Suprapubic skin (tissue), 4 donors: Measurements from ENCODE around the gene SPON2. TPM values are rescaled to one million over a fixed set of nuclear protein-coding genes. Genes with fewer than 3 reads are reported as not detected.

Source experiments
- DNase-seq, 2 donors: peaks; one replicate each; pipeline ENCODE4 v3.0.0-alpha.2; 2019; ENCODE audit warnings: low spot score in 2 of 2
- H3K27ac ChIP-seq: fragments of 200-600 bp; sonication (generic); one replicate; pipeline ENCODE4 v1.5.1; 2019
- H3K27me3 ChIP-seq: fragments of 200-600 bp; sonication (generic); one replicate; pipeline ENCODE4 v1.5.1; 2019
- H3K36me3 ChIP-seq: fragments of 200-600 bp; sonication (generic); one replicate; pipeline ENCODE4 v1.5.1; 2019
- H3K4me1 ChIP-seq: fragments of 200-600 bp; sonication (generic); one replicate; pipeline ENCODE4 v1.5.1; 2019
- H3K4me3 ChIP-seq: fragments of 200-600 bp; sonication (generic); one replicate; pipeline ENCODE4 v1.5.1; 2019; ENCODE audit warnings: mild to moderate bottlenecking
- H3K9me3 ChIP-seq: fragments of 200-600 bp; sonication (generic); one replicate; pipeline ENCODE4 v1.5.1; 2019
- EP300 ChIP-seq: sonication (generic); formaldehyde crosslinking; IDR thresholded peaks from one replicate; pipeline ENCODE4 v1.6.1; 2017; ENCODE audit warnings: antibody characterized with exemption
- POLR2A ChIP-seq, 2 donors: fragments of 450-650 bp; IDR thresholded peaks; one replicate each; pipeline ENCODE4 v1.6.1; 2017; ENCODE audit warnings: antibody characterized with exemption in 2 of 2, mild to moderate bottlenecking in 2 of 2, moderate library complexity in 2 of 2
- POLR2AphosphoS5 ChIP-seq, 3 donors: sonication (generic); formaldehyde crosslinking; IDR thresholded peaks; one replicate each; pipeline ENCODE4 v1.6.1; 2017; ENCODE audit warnings: antibody characterized with exemption in 3 of 3
- WGBS: methylation state at CpG from one replicate; pipeline ENCODE4 v1.1.5; 2018; 5-methylcytosine and 5-hydroxymethylcytosine counted together
- total RNA-seq, 4 donors: library from RNA; depleted of rRNA; stranded (reverse); fragments of >200 nt; gene quantifications; one replicate each; pipeline ENCODE4 v1.1.0, GENCODE V29; 2016
- TF ChIP-seq, protein P1 (sequence below), 2 donors: fragments of 200-600 bp in 1 of 2; fragments of 450-650 bp in 1 of 2; sonication (generic) in 1 of 2; IDR thresholded peaks; one replicate each; pipeline ENCODE4 v1.5.1; 2016 to 2019; ENCODE audit warnings: antibody characterized with exemption in 2 of 2, mild to moderate bottlenecking in 1 of 2, moderate library complexity in 1 of 2

Gene SPON2
- total RNA-seq, 4 donors from 2014 or later = 22.5 to 52.3 (median 31.8) TPM

DNA sequence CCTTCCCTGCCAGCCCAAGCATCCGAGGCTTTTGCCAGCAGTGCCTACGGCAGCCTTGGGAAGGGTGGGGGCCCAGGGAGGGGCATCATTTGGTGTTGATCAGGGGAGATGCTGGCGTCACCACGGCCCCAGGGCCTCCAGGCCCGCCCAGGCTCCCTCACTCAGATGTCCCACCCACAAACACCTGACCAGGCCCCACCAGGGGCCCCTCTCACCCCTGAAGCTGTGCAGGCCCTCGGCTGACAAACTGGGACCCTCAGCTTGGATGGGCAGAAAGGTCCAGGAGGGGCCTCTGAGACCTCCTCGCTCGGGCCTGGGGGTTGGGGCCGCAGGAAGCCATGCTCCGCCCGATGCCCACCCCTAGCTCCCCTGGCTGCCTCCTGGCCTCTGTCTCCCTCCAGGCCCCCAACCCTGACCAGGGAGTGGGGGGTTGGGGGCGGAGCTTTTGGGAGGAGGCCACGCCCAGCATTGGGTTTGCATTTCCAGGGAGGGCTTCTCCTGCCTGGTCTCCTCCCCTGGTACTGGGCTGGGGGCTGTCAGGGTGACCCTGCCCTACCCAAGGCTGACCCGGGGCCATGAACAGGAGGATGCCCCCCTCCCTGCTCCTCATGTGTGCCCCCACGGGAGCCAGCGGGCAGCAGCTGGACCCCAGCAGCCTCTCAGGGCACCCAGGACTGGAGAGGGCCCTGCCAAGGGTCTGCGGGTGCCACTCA is 33.4 kb upstream of the SPON2 start:
- H3K27ac ChIP-seq = no peak overlapping the region
- H3K27me3 ChIP-seq = no peaks in the 10 kb centered on the region
- no peak overlapping the region for H3K4me3 ChIP-seq
- no CpG with 5 or more reads among the region's 17 CpGs for WGBS
- H3K4me1 ChIP-seq = peaks cover 54% of the 10 kb centered on the region
- no peak for TF ChIP-seq POLR2AphosphoS5 (IDR thresholded peaks at IDR 0.05)
- TF ChIP-seq, protein P1, sequence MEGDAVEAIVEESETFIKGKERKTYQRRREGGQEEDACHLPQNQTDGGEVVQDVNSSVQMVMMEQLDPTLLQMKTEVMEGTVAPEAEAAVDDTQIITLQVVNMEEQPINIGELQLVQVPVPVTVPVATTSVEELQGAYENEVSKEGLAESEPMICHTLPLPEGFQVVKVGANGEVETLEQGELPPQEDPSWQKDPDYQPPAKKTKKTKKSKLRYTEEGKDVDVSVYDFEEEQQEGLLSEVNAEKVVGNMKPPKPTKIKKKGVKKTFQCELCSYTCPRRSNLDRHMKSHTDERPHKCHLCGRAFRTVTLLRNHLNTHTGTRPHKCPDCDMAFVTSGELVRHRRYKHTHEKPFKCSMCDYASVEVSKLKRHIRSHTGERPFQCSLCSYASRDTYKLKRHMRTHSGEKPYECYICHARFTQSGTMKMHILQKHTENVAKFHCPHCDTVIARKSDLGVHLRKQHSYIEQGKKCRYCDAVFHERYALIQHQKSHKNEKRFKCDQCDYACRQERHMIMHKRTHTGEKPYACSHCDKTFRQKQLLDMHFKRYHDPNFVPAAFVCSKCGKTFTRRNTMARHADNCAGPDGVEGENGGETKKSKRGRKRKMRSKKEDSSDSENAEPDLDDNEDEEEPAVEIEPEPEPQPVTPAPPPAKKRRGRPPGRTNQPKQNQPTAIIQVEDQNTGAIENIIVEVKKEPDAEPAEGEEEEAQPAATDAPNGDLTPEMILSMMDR (IDR thresholded peaks at IDR 0.05) = no peak
- TF ChIP-seq EP300 = no peak
- no peak for TF ChIP-seq POLR2A (IDR thresholded peaks at IDR 0.05)
- DNase-seq = peak in 1 of 2 donors; percentile 77
- no peaks in the 10 kb centered on the region for H3K36me3 ChIP-seq
- no peaks in the 10 kb centered on the region for H3K9me3 ChIP-seq

GRCh38 chr4:1204828-1205585 is 32.6 kb upstream of the SPON2 start:
- 70% methylated on average over 14 of the region's 25 CpGs for WGBS
- Histone ChIP-seq H3K4me3 (no peak overlapping the region), H3K36me3 (no peaks in the 10 kb centered on the region), H3K27me3 (no peaks in the 10 kb centered on the region), H3K27ac (no peak overlapping the region), H3K4me1 (peaks cover 53% of the 10 kb centered on the region), H3K9me3 (no peaks in the 10 kb centered on the region)
- TF ChIP-seq POLR2A (IDR thresholded peaks at IDR 0.05) = no peak
- TF ChIP-seq, protein P1 (IDR thresholded peaks at IDR 0.05) = no peak
- peak; percentile 70 to 76 for DNase-seq

- Histone ChIP-seq H3K27me3 (no peaks in the 10 kb centered on the region), H3K9me3 (no peaks in the 10 kb centered on the region), H3K4me1 (peaks cover 48% of the 10 kb centered on the region), H3K27ac (no peak overlapping the region), H3K4me3 (no peak overlapping the region), H3K36me3 (no peaks in the 10 kb centered on the region)
- no peak for DNase-seq
- TF ChIP-seq, protein P1 (IDR thresholded peaks at IDR 0.05) = no peak
- TF ChIP-seq POLR2A (IDR thresholded peaks at IDR 0.05) (no peak), EP300 (no peak), POLR2AphosphoS5 (IDR thresholded peaks at IDR 0.05) (no peak)
- 88% methylated on average over 21 of the region's 21 CpGs for WGBS
Measured at GRCh38 chr4:1204286-1204827, 32.0 kb upstream of the SPON2 start.

GRCh38 chr4:1203026-1203616 is 30.7 kb upstream of the SPON2 start:
- Histone ChIP-seq H3K4me3 (no peak overlapping the region), H3K27me3 (no peaks in the 10 kb centered on the region), H3K36me3 (no peaks in the 10 kb centered on the region), H3K9me3 (no peaks in the 10 kb centered on the region), H3K4me1 (peaks cover 36% of the 10 kb centered on the region), H3K27ac (peak overlapping the region; percentile 75)
- WGBS = 88% methylated on average over 13 of the region's 13 CpGs
- peak in 1 of 2 donors; percentile 56 for DNase-seq
- TF ChIP-seq POLR2A (IDR thresholded peaks at IDR 0.05) (no peak), EP300 (no peak), POLR2AphosphoS5 (IDR thresholded peaks at IDR 0.05) (no peak)
- TF ChIP-seq, protein P1 (IDR thresholded peaks at IDR 0.05) = no peak
